B cell (primary cell): ENCODE results near the gene STIL.

Source experiments
- CTCF ChIP-seq: fragments of 200-600 bp; IDR thresholded peaks from one replicate; pipeline ENCODE4 v1.8.0; 2022; ENCODE audit warnings: antibody characterized with exemption, mild to moderate bottlenecking
- EZH2 ChIP-seq: IDR thresholded peaks from 2 replicates; pipeline ENCODE4 v1.6.1; 2012; ENCODE audit warnings: borderline replicate concordance, low read depth, mild to moderate bottlenecking, moderate library complexity, low read length; ENCODE audit not compliant: insufficient read depth, poor library complexity, severe bottlenecking

GRCh38 chr1:47216278-47217059 lies 97.5 kb downstream of the STIL start:
- TF ChIP-seq CTCF (no peak), EZH2 (no peak)
